ENCODE data around the gene PRSS22. TPM values are rescaled to one million over a fixed set of nuclear protein-coding genes. Genes with fewer than 3 reads are reported as not detected.

The PRSS22 gene
- total RNA-seq, 2 donors from 2014 or later = 0.86 TPM

GRCh38 chr16:2867661-2867986 is 9.7 kb upstream of the PRSS22 start:
- no peaks in the 10 kb centered on the region for H3K9me3 Mint-ChIP-seq
- no peak for DNase-seq (ENCODE audit: low spot score)
- peak overlapping the region; percentile 91 for H3K4me3 Mint-ChIP-seq
- peaks cover 0 to 2% of the 10 kb centered on the region in 2 donors for H3K27me3 Mint-ChIP-seq
- H3K36me3 Mint-ChIP-seq = no peaks in the 10 kb centered on the region
- peaks cover 8 to 20% of the 10 kb centered on the region in 2 donors for H3K4me1 Mint-ChIP-seq (ENCODE audit: low read depth in 2 of 2)
- ATAC-seq = no peak
- peak overlapping the region; percentile 91 to 94 for H3K27ac Mint-ChIP-seq

GRCh38 chr16:2866431-2866830 is 8.5 kb upstream of the PRSS22 start:
- Mint-ChIP-seq H3K9me3 (peaks cover under 1% of the 10 kb centered on the region), H3K27me3 (peaks cover 2% of the 10 kb centered on the region in 2 donors), H3K4me1 (ENCODE audit: low read depth in 2 of 2) (peaks cover 8 to 20% of the 10 kb centered on the region in 2 donors), H3K36me3 (no peaks in the 10 kb centered on the region), H3K4me3 (peak overlapping the region; percentile 8), H3K27ac (peak overlapping the region in 1 of 2 donors; percentile 8)
- DNase-seq (ENCODE audit: low spot score) (no peak), ATAC-seq (no peak)

GRCh38 chr16:2865651-2866050 is 7.7 kb upstream of the PRSS22 start:
- H3K9me3 Mint-ChIP-seq = peaks cover 4% of the 10 kb centered on the region
- DNase-seq (ENCODE audit: low spot score) (no peak), ATAC-seq (no peak)
- peaks cover 2 to 5% of the 10 kb centered on the region in 2 donors for H3K27me3 Mint-ChIP-seq
- H3K27ac Mint-ChIP-seq = no peak overlapping the region
- peaks cover 8 to 20% of the 10 kb centered on the region in 2 donors for H3K4me1 Mint-ChIP-seq (ENCODE audit: low read depth in 2 of 2)
- H3K36me3 Mint-ChIP-seq = no peaks in the 10 kb centered on the region
- H3K4me3 Mint-ChIP-seq = no peak overlapping the region

GRCh38 chr16:2860826-2861567 is 3.0 kb upstream of the PRSS22 start:
- DNase-seq (ENCODE audit: low spot score) (no peak), ATAC-seq (no peak)
- H3K9me3 Mint-ChIP-seq = peaks cover 4% of the 10 kb centered on the region
- peaks cover 6 to 10% of the 10 kb centered on the region in 2 donors for H3K4me1 Mint-ChIP-seq (ENCODE audit: low read depth in 2 of 2)
- no peak overlapping the region for H3K27ac Mint-ChIP-seq
- no peak overlapping the region for H3K4me3 Mint-ChIP-seq
- no peaks in the 10 kb centered on the region for H3K36me3 Mint-ChIP-seq
- H3K27me3 Mint-ChIP-seq = peaks cover 2 to 12% of the 10 kb centered on the region in 2 donors

GRCh38 chr16:2859686-2860265 is 1.8 kb upstream of the PRSS22 start:
- DNase-seq (ENCODE audit: low spot score) (no peak), ATAC-seq (no peak)
- Mint-ChIP-seq H3K4me3 (no peak overlapping the region), H3K4me1 (ENCODE audit: low read depth in 2 of 2) (peaks cover 6 to 10% of the 10 kb centered on the region in 2 donors), H3K36me3 (peaks cover 1% of the 10 kb centered on the region), H3K27me3 (peaks cover 2 to 12% of the 10 kb centered on the region in 2 donors), H3K27ac (no peak overlapping the region), H3K9me3 (peaks cover 4% of the 10 kb centered on the region)

GRCh38 chr16:2858245-2859025 is 465 bp upstream of the PRSS22 start:
- H3K27ac Mint-ChIP-seq = no peak overlapping the region
- H3K36me3 Mint-ChIP-seq = peaks cover 10% of the 10 kb centered on the region
- peaks cover 8% of the 10 kb centered on the region for H3K9me3 Mint-ChIP-seq
- H3K27me3 Mint-ChIP-seq = peaks cover 2 to 12% of the 10 kb centered on the region in 2 donors
- no peak for ATAC-seq
- no peak overlapping the region for H3K4me3 Mint-ChIP-seq
- peaks cover 11 to 14% of the 10 kb centered on the region in 2 donors for H3K4me1 Mint-ChIP-seq (ENCODE audit: low read depth in 2 of 2)
- DNase-seq (ENCODE audit: low spot score) = no peak

- DNase-seq (ENCODE audit: low spot score) (no peak), ATAC-seq (no peak)
- Mint-ChIP-seq H3K9me3 (peaks cover 8% of the 10 kb centered on the region), H3K4me3 (no peak overlapping the region), H3K27ac (peak overlapping the region in 1 of 2 donors; percentile 50), H3K4me1 (ENCODE audit: low read depth in 2 of 2) (peaks cover 11 to 14% of the 10 kb centered on the region in 2 donors), H3K27me3 (peaks cover 2 to 12% of the 10 kb centered on the region in 2 donors), H3K36me3 (peaks cover 10% of the 10 kb centered on the region)
Measured at GRCh38 chr16:2856686-2857450, 1.1 kb downstream of the PRSS22 start.

- Mint-ChIP-seq H3K27me3 (peaks cover 2 to 8% of the 10 kb centered on the region in 2 donors), H3K4me1 (ENCODE audit: low read depth in 2 of 2) (peaks cover 11 to 14% of the 10 kb centered on the region in 2 donors), H3K4me3 (peak overlapping the region; percentile 49), H3K9me3 (peaks cover 6% of the 10 kb centered on the region), H3K36me3 (peaks cover 10% of the 10 kb centered on the region), H3K27ac (peak overlapping the region in 1 of 2 donors; percentile 50)
- DNase-seq (ENCODE audit: low spot score) (no peak), ATAC-seq (peak in 1 of 2 donors; percentile 67)
Measured at GRCh38 chr16:2856061-2856670, 1.8 kb downstream of the PRSS22 start.

- Mint-ChIP-seq H3K27me3 (peaks cover 2 to 7% of the 10 kb centered on the region in 2 donors), H3K4me3 (no peak overlapping the region), H3K27ac (no peak overlapping the region), H3K9me3 (peaks cover 5% of the 10 kb centered on the region), H3K36me3 (peaks cover 10% of the 10 kb centered on the region), H3K4me1 (ENCODE audit: low read depth in 2 of 2) (peaks cover 11 to 14% of the 10 kb centered on the region in 2 donors)
- ATAC-seq (no peak), DNase-seq (ENCODE audit: low spot score) (no peak)
Measured at GRCh38 chr16:2855536-2855935, 2.4 kb downstream of the PRSS22 start.

- Mint-ChIP-seq H3K4me1 (ENCODE audit: low read depth in 2 of 2) (peaks cover 11 to 14% of the 10 kb centered on the region in 2 donors), H3K9me3 (peaks cover 5% of the 10 kb centered on the region), H3K27ac (no peak overlapping the region), H3K36me3 (peaks cover 10% of the 10 kb centered on the region), H3K27me3 (peaks cover 2 to 7% of the 10 kb centered on the region in 2 donors), H3K4me3 (no peak overlapping the region)
- ATAC-seq (no peak), DNase-seq (ENCODE audit: low spot score) (no peak)
Measured at GRCh38 chr16:2854700-2855309, 3.2 kb downstream of the PRSS22 start.

GRCh38 chr16:2853531-2854073 is 4.4 kb downstream of the PRSS22 start:
- Mint-ChIP-seq H3K9me3 (peaks cover 5% of the 10 kb centered on the region), H3K4me3 (no peak overlapping the region), H3K27me3 (peaks cover 9 to 15% of the 10 kb centered on the region in 2 donors), H3K27ac (no peak overlapping the region), H3K4me1 (ENCODE audit: low read depth in 2 of 2) (peaks cover 11 to 20% of the 10 kb centered on the region in 2 donors), H3K36me3 (peaks cover 10% of the 10 kb centered on the region)
- no peak for DNase-seq (ENCODE audit: low spot score)
- ATAC-seq = no peak

GRCh38 chr16:2852731-2853507 is 5.1 kb downstream of the PRSS22 start:
- H3K4me1 Mint-ChIP-seq (ENCODE audit: low read depth in 2 of 2) = peaks cover 11 to 20% of the 10 kb centered on the region in 2 donors
- H3K36me3 Mint-ChIP-seq = peaks cover 10% of the 10 kb centered on the region
- DNase-seq (ENCODE audit: low spot score) (no peak), ATAC-seq (no peak)
- peaks cover 5% of the 10 kb centered on the region for H3K9me3 Mint-ChIP-seq
- no peak overlapping the region for H3K27ac Mint-ChIP-seq
- peaks cover 9 to 14% of the 10 kb centered on the region in 2 donors for H3K27me3 Mint-ChIP-seq
- no peak overlapping the region for H3K4me3 Mint-ChIP-seq
